Measurements from ENCODE around the gene SLU7.

DNA sequence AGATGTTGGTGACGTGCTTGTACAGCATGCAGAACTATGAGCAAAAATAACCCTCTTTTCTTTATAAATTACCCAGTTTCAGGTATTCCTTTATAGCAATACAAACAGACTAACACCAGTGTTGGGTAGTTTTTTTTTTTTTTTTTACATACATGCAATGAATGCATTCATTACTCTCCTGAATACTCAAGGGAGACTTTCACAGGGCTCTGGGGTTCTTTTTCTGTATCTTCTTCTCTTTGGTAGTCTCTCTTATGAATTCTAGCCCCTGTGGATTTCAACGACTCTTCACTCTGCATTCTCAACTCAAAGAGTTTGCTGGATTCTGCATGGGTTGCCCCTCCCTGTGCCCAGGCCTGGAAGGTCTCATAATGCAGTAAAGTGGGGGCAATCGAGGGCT is 30.6 kb upstream of the SLU7 start:
- TF ChIP-seq CTCF (IDR thresholded peaks at IDR 0.05 in 4 of 5, conservative IDR thresholded peaks at IDR 0.05 in 1 of 5) (no peak), POLR2A (IDR thresholded peaks at IDR 0.05) (no peak)

Measured in gastrocnemius medialis (tissue), 4 donors.